Measurements from ENCODE around the gene PRKCE.

GRCh38 chr2:45963816-45964215, 312.3 kb downstream of the PRKCE start:
- TF ChIP-seq TAF1 (IDR thresholded peaks at IDR 0.05; ENCODE audit: borderline replicate concordance, low read depth, low read length) (no peak), POLR2A (IDR thresholded peaks at IDR 0.05; ENCODE audit: low read depth, low read length) (no peak)
